Osteoblast (primary cell): ENCODE results near the gene CXXC5. TPM values are rescaled to one million over a fixed set of nuclear protein-coding genes. Genes with fewer than 3 reads are reported as not detected.

Experiments used
- DNase-seq: peaks from one replicate; pipeline ENCODE4 v3.0.0; 2011; ENCODE audit warnings: low spot score, mixed read lengths; ENCODE audit not compliant: insufficient read length; ENCODE audit errors: missing footprints
- H2AFZ ChIP-seq: 2 replicates; pipeline ENCODE4 v1.6.0; 2011; ENCODE audit warnings: mild to moderate bottlenecking, low read length
- H3K27ac ChIP-seq: 2 replicates; pipeline ENCODE4 v1.5.1; 2011; ENCODE audit warnings: mild to moderate bottlenecking, low read depth, low read length, moderate library complexity
- H3K27me3 ChIP-seq: 2 replicates; pipeline ENCODE4 v1.6.0; 2012; ENCODE audit warnings: mild to moderate bottlenecking, control low read depth, inconsistent platforms, low read length, moderate library complexity; ENCODE audit not compliant: insufficient read depth
- H3K36me3 ChIP-seq: 2 replicates; pipeline ENCODE4 v1.5.1; 2011; ENCODE audit warnings: mild to moderate bottlenecking, low read length, control low read depth, moderate library complexity; ENCODE audit not compliant: insufficient read depth
- H3K4me1 ChIP-seq: 2 replicates; pipeline ENCODE4 v1.5.1; 2011; ENCODE audit warnings: mild to moderate bottlenecking, low read length, control low read depth, moderate library complexity; ENCODE audit not compliant: insufficient read depth
- H3K4me2 ChIP-seq: 2 replicates; pipeline ENCODE4 v1.6.0; 2011; ENCODE audit warnings: mild to moderate bottlenecking, low read length; ENCODE audit not compliant: insufficient read depth
- H3K4me3 ChIP-seq: fragments of 200-600 bp; sonication (generic); 3 replicates; pipeline ENCODE4 v1.5.1; 2012; ENCODE audit warnings: mild to moderate bottlenecking, low read length, inconsistent platforms; ENCODE audit not compliant: insufficient read depth
- H3K79me2 ChIP-seq: 2 replicates; pipeline ENCODE4 v1.6.0; 2012; ENCODE audit warnings: mild to moderate bottlenecking, low read length, control low read depth, inconsistent platforms; ENCODE audit not compliant: insufficient read depth
- H3K9me3 ChIP-seq: 2 replicates; pipeline ENCODE4 v1.5.1; 2011; ENCODE audit warnings: low read depth, low read length, control low read depth
- H4K20me1 ChIP-seq: 2 replicates; pipeline ENCODE4 v1.6.0; 2012; ENCODE audit warnings: mild to moderate bottlenecking, low read length, control low read depth; ENCODE audit not compliant: insufficient read depth
- CTCF ChIP-seq: IDR thresholded peaks from 2 replicates; pipeline ENCODE4 v1.5.1; 2011; ENCODE audit warnings: mild to moderate bottlenecking, low read depth, low read length, moderate library complexity; ENCODE audit errors: extremely low read depth
- total RNA-seq: library from RNA; depleted of rRNA; stranded (reverse); fragments of >200 nt; gene quantifications from 2 replicates; pipeline ENCODE4 v1.2.3, GENCODE V29; 2012

Gene CXXC5
- total RNA-seq, 1 donor = 186 TPM

GRCh38 chr5:139676951-139677735 is 29.0 kb downstream of the CXXC5 start:
- DNase-seq = no peak
- Histone ChIP-seq H3K79me2 (peaks cover 95% of the 10 kb centered on the region), H2AFZ (no peak overlapping the region), H3K36me3 (peaks cover 41% of the 10 kb centered on the region), H3K4me1 (peaks cover 60% of the 10 kb centered on the region), H3K27me3 (no peaks in the 10 kb centered on the region), H3K27ac (peak overlapping the region; percentile 42), H4K20me1 (peaks cover 88% of the 10 kb centered on the region), H3K4me3 (no peak overlapping the region), H3K9me3 (no peaks in the 10 kb centered on the region), H3K4me2 (no peak overlapping the region)
- no peak for TF ChIP-seq CTCF

GRCh38 chr5:139677736-139678613 is 29.8 kb downstream of the CXXC5 start:
- no peak for DNase-seq
- no peak for TF ChIP-seq CTCF
- Histone ChIP-seq H3K27me3 (no peaks in the 10 kb centered on the region), H3K9me3 (no peaks in the 10 kb centered on the region), H4K20me1 (peaks cover 85% of the 10 kb centered on the region), H3K79me2 (peaks cover 94% of the 10 kb centered on the region), H3K36me3 (peaks cover 42% of the 10 kb centered on the region), H3K4me3 (no peak overlapping the region), H2AFZ (no peak overlapping the region), H3K4me1 (peaks cover 53% of the 10 kb centered on the region), H3K27ac (peak overlapping the region; percentile 42), H3K4me2 (no peak overlapping the region)

- DNase-seq = peak; percentile 99
- Histone ChIP-seq H3K79me2 (peaks cover 94% of the 10 kb centered on the region), H3K27me3 (no peaks in the 10 kb centered on the region), H3K4me1 (peaks cover 44% of the 10 kb centered on the region), H4K20me1 (peaks cover 80% of the 10 kb centered on the region), H3K9me3 (no peaks in the 10 kb centered on the region), H3K4me3 (no peak overlapping the region), H2AFZ (no peak overlapping the region), H3K27ac (peak overlapping the region; percentile 42), H3K36me3 (peaks cover 50% of the 10 kb centered on the region), H3K4me2 (no peak overlapping the region)
- TF ChIP-seq CTCF = no peak
Observed at GRCh38 chr5:139678751-139679750, 30.9 kb downstream of the CXXC5 start.
